NK-92 treated with Interleukin-12 subunit alpha and Interleukin-12 subunit beta, amount 100 ng/mL, for 24 hours (cell line): Measurements from ENCODE around the gene USP5.

ENCODE experiments used
- DNase-seq: peaks from one replicate; lab custom pipeline; 2025; lab: John Stamatoyannopoulos, UW

Gene USP5

DNA sequence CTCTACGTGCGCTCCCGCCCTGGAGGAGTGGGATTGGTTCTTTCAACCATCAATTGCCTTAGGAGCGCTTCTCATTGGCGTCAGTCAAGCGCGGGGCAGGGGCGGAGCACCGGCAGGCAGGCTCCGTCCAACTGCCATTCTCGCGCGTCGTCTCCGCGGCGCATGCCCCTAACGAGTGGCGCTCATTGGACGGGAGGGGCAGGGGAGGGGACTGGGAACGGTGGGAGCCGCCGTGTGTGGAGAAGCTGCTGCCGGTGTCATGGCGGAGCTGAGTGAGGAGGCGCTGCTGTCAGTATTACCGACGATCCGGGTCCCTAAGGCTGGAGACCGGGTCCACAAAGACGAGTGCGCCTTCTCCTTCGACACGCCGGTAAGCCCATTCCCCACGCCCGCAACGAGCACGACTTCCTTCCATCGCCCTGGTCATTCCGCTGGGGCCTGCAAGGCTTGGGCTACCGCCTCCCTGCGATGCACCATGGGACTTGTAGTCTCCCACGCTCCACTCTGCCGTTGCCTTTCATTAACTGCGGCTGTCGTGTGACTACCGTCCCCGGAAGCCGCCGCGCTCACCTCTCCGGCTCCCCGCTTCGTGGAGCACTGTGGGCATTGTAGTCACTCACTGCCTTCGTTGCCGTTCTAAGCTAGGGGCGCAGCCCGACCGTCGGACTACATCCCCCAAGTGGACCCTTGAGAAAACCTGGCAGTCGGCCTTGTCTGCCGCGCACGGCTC is at the start of gene USP5:
TSS of gene USP5 (plus strand) at position 230 of the 730 bp plus-strand sequence. CDS start at position 260, 30 bp downstream.
- peak; percentile 93 for DNase-seq

DNA sequence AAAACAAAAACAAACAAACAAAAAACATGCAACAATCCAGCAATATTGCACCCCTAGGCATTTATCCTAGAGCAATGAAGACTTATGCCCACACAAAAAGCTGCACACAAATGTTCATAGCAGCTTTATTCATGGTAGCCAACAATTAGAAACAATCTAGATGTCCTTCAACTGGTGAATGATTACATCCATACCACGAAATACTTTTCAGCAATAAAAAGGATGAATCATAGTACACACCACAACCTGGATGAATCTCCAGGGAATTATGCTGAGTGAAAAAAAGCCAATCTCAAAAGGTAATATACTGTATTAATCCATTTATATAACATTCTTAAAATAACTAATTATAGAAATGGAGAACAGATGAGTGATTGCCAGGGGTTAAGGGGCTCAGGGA is 44.8 kb upstream of the USP5 start:
- DNase-seq: no peak

DNA sequence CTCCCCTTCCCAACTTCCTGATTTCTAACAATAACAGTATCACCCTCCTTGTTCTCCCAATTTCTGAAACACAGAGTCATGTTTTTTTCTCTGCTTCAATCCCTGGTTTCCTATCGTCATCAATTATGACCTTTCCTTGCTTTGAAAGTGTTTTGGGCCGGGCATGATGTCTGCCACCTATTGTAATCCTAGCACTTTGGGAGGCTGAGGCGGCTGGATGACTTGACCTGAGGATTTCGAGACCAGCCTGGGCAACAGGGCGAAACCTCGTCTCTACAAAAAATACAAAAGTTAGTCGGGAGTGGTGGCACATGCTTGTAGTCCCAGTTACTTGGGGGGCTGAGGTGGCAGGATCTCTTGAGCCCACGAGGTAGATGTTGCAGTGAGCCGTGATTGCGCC is 42.9 kb upstream of the USP5 start:
- no peak for DNase-seq

GRCh38 chr12:6810758-6811157 is 41.2 kb upstream of the USP5 start:
- no peak for DNase-seq

GRCh38 chr12:6813363-6813762 is 38.6 kb upstream of the USP5 start:
- no peak for DNase-seq

GRCh38 chr12:6816598-6816997 is 35.4 kb upstream of the USP5 start:
- DNase-seq: no peak

- DNase-seq: no peak
These were observed 34.9 kb upstream of the USP5 start for GRCh38 chr12:6817098-6817497.

DNA sequence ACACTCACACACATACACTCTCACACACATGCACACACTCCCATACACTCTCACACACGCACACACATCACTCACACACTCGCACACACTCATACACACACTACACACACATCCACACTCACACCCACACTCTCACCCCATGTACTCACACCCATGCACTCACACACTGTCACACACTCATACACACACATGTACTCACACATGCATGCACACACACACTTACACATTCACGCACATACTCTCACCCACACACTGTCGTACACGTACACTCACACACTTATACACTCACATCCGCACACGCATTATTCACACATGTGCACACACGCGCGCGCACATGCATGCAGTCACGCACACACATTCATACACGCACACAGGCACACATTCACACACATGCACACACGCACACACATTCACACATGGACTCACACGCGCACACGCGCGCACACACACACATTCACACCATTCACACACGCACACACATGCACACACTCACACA is 34.2 kb upstream of the USP5 start:
- DNase-seq: no peak

- no peak for DNase-seq
These were observed 33.7 kb upstream of the USP5 start for GRCh38 chr12:6818222-6818621.

DNA sequence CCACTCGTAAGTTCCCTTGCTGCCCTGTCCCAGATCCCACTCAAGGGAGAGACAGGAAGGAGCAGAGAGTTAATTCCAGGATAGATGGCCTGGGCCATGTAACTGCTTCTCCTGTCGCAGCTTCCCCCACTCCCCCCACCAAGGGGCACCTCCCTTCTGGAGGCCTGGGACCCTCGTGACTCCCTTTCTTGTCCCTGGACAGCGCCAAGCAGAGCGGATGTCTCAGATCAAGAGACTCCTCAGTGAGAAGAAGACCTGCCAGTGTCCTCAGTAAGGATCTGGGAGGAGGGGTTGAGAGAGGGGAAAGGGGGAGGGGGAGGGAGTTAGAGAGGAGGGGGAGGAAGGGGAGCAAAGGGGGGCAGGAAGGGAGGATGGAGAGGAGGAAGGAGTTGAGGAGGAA is 33.3 kb upstream of the USP5 start:
- no peak for DNase-seq

- DNase-seq: no peak
These were observed 32.6 kb upstream of the USP5 start for GRCh38 chr12:6819106-6820030.

DNA sequence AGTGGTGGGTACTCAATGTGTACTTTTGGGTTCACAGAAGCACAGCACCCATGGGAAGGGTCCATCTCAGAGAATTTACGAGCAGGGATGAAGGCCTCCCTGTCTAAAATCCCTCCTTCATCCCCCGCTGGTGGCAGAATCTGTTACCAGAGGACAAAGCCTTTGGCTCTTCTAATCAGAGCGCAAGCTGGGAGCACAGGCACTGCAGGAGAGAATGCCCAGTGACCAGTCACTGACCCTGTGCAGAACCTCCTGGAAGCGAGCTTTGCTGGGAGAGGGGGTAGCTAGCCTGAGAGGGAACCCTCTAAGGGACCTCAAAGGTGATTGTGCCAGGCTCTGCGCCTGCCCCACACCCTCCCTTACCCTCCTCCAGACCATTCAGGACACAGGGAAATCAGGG is 31.8 kb upstream of the USP5 start:
- DNase-seq: no peak

DNA sequence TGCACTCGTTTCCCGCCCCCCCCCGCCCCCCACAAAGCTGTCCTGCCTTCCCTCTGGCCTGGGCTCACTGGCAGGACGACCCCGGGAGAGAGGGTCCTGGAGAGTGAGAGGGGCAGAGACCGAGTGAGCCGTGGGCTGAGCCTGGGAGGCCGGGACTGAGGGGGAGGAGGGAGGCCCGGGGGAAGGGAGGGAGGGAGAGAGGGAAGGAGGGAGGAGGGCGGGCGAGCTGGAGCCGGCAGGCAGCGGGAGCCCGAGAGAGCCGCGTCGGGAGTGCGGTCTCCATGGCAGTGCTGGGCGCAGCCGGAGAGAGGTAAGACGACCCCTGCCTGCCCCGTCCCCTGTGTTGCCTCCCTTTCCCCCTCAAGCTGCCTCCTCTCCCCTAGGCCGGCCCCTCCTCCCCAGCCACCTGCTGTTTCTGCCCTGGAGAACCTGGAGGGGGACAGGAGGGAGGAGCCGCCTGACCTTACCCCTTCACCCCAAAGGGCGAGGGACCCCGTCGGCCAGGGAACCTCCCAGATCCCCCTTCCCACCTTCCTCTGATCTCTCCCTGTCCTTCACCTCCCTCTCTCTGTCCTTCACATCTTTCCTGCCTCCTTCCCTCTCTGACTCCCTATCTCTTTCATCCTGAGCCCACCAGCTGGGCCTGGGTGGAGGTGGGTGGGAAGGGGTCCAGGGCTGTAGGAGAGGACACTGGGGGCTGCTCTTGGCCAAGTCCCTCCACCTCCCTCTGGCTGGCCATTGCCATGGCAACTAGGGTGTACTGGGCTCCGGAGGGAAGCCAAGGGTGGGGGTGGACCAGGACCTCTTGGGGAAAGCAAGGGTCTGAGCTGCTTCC is 30.1 kb upstream of the USP5 start, which contains the start of gene GPR162:
TSS of gene GPR162 (plus strand) at position 231 of the 835 bp plus-strand sequence. CDS start 2,078 bp downstream, outside the sequence.
- DNase-seq: no peak

DNA sequence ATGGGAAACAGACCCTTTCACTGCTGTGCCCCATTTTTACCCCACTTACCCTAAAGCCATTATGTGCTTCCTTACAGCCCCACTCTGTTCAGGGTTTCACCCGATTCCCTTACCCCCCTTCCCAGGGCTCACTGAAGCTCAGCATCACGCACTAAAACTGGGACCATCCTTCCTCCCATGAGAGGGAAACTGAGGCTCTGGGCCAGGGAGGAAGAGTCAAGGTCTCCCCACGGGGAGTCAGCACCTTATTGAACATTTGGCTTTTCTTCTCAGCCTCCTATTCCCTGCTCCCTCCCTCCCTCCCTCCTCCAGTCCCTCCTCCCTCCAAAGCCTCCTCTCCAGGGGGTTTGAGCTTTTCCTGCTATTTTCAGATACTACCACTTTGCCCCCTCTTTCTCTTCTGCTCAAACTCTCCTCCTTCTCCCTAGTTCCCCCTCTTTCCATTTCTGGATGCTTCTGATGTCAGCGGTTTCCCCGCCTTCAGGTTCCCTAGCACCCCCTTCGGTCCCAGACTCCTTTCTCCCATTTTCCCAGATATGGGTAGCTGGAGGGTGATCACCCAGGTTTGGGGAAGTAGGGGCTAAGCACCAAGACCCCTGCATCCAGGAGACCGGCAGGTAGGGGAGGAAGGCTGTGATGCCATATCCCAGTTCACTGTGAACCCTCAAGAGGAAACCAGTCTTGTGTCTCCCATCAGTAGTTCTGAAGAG is 29.4 kb upstream of the USP5 start:
- no peak for DNase-seq

GRCh38 chr12:6823182-6824084 is 28.5 kb upstream of the USP5 start:
- DNase-seq: no peak

GRCh38 chr12:6824085-6824775 is 27.7 kb upstream of the USP5 start:
- no peak for DNase-seq

DNA sequence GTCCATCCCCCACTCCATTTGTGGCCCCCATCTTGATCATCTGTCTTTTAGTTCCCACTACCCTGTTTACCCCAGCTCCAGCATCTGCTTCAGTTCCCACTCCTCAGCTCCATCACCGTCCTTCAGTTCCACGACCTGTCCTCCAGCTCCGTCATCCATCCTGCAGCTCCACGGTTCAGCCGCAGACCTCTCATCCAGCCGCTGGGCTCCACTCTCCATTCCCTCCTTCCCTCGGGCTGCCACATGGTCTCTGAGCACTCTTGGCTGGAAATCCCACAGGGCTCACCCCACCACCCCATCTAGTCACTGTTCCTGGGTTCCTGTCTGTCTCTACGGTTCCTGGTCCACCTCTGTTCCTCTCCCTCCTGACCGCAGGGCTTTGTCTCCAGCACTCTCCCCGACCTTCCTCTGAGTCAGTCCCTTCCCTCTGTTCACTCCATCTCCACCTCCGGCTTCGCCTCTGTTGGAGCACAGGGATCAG is 27.0 kb upstream of the USP5 start:
- DNase-seq: no peak

- peak; percentile 11 for DNase-seq
These were observed 26.4 kb upstream of the USP5 start for GRCh38 chr12:6825398-6826124.
